SH-SY5Y (cell line): Measurements from ENCODE around the gene CHD9.

ENCODE experiments used
- GATA2 ChIP-seq: IDR thresholded peaks from 2 replicates; pipeline ENCODE4 v1.6.1; 2011; ENCODE audit warnings: mild to moderate bottlenecking, low read depth, low read length
- GATA3 ChIP-seq: IDR thresholded peaks from 2 replicates; pipeline ENCODE4 v1.6.1; 2011; ENCODE audit warnings: low read depth, mild to moderate bottlenecking, low read length, moderate library complexity

CHD9 gene

DNA sequence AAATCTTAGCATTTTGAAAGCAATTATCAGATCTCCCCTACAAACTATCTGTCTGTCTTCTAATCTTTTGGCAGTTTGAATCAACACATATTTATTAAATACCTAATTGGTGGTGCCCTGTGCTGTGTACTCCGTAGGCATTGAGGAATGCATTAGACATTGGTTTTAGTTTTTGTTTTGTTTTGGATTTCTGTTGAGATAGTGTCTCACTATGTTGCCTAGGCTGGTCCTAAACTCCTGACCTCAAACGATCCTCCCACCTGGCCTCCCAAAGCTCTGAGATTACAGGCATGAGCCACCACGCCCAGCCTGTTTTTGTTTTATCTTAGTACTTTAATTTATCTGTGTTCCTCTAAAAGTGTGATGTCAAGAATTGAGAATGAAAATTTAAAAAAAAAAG lies 254.7 kb downstream of the CHD9 start:
- no peak for TF ChIP-seq GATA2

DNA sequence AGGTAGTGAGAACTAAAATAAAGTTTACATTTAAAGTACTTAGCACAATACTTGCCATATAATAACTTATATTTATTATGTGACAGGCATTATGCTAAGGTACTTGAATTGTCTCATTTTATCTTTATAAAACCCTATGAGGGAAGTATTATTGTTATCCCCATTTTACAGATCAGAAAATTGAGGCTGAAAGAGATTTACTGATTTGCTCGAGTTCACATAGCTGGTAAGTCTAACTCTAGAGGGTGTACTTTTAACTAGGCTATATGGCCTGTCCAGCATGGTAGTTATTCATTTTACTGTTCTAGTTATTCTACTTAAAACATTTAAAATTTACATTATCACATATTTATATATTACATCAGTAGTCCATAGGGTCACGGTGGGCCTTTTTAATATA lies 266.2 kb downstream of the CHD9 start:
- TF ChIP-seq GATA2 (no peak), GATA3 (no peak)

DNA sequence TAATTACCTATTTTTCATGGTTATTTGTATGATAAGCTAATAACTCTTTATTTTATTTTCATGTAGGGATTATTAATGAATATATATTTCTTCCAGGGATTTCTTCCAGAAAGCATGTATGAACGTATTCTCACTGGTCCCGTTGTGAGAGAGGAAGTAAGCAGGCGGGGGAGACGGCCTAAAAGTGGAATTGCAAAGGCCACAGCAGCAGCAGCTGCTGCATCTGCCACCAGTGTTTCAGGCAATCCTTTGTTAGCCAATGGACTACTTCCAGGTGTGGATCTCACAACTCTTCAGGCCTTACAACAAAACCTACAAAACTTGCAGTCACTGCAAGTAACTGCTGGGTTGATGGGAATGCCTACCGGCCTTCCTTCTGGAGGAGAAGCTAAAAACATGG lies 269.1 kb downstream of the CHD9 start:
- TF ChIP-seq GATA3 (no peak), GATA2 (no peak)

GRCh38 chr16:53334581-53334980 lies 279.8 kb downstream of the CHD9 start:
- no peak for TF ChIP-seq GATA3
- no peak for TF ChIP-seq GATA2

DNA sequence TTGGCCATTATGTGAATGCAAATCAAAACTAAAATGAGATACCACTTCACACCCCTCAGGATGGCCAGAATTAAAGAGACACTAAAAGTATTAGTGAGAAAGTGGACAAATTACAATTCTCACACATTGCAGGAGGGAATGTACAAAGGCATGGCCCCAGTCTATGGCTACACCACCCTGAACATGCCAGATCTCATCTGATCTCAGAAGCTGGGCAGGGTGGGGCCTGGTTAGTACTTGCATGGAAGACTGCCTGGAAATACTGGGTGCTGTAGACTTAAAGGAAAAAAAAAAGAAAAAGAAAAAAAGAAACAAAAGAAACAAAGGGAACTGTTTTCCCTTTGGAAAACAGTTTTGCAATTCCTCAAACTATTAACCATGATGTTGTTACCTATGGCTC lies 282.5 kb downstream of the CHD9 start:
- no peak for TF ChIP-seq GATA2
- TF ChIP-seq GATA3: no peak

DNA sequence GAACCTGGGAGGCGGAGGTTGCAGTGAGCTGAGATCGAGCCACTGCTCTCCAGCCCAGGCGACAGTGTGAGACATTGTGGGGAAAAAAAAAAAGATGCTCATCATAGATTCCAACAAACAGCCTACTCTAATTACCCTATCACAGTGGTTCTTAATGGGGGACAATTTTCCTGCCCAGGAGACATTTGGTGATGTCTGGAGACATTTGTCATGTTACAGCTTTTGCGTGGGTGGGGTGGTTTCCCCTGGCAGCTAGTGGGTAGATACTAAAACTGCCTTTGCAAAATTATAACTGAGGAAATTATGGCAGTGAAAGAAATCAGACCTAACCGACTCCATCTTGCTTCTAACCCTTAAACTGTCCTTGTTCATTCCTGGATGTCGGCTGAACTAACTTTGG lies 287.0 kb downstream of the CHD9 start:
- TF ChIP-seq GATA3 (no peak), GATA2 (no peak)

- TF ChIP-seq GATA2: no peak
- no peak for TF ChIP-seq GATA3
Measured at GRCh38 chr16:53355064-53355463, 300.3 kb downstream of the CHD9 start.

- TF ChIP-seq GATA2: no peak
- TF ChIP-seq GATA3: no peak
Measured at GRCh38 chr16:53356478-53357207, 301.9 kb downstream of the CHD9 start.

- no peak for TF ChIP-seq GATA2
- TF ChIP-seq GATA3: no peak
Measured at GRCh38 chr16:53357208-53357586, 302.4 kb downstream of the CHD9 start.

- TF ChIP-seq GATA3 (no peak), GATA2 (no peak)
Measured at GRCh38 chr16:53357955-53358354, 303.2 kb downstream of the CHD9 start.

DNA sequence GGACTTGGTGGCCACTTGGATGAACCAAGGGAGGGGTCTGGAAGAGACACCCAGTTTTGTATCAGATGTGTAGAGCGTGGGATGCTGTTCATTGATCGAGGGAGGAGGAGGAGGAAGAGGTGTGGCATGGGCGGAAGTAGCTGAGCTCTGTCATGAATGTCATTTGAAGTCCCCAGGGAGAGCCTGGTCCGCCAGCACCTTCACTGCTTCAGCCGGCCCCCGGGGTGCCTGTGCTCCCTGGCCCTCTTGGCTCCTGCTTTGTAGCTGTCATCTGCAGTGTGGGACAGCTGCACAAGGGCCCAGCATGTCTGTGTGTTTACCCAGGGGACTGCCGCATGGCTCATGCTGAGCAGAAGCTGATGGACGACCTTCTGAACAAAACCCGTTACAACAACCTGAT lies 304.1 kb downstream of the CHD9 start:
- TF ChIP-seq GATA3 (no peak), GATA2 (no peak)

DNA sequence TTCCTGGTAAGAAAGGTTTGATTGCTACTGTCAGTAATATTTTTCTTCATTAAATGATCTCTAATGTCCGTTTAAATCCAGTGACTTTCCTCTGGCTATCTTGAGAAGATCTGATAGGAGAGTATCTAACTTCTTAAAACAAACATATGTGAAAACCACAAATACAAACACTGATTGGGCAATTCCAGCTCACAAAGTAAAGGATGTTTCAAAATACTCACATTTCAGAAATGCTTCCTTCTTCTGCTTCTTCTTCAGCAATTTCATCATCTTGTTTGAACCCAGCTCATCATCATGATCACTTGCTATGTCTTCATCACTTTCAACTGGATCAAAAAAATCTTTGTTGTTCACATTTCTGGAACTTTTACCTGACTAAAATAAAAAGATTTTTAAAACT lies 315.1 kb downstream of the CHD9 start:
- TF ChIP-seq GATA3: no peak
- TF ChIP-seq GATA2: no peak

DNA sequence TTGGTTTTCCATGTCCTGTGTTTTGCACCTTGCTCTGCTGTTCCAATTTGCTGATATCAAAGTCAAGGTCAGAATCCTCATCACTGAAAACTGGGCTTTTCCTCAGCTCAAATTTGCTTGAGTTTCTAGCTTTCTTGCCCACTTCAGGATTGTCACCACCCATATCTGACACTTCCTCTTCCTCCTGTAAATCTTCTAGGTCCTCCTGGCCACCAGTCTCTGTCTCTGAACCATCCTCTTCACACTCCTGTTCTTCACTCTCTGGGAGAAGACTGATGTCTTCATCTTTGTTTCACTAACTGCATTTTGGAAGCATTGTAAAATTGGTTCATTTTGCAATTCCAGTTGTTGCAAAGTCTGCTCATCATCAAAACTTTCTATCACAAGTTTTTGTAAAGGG lies 316.0 kb downstream of the CHD9 start:
- no peak for TF ChIP-seq GATA3
- TF ChIP-seq GATA2: no peak

DNA sequence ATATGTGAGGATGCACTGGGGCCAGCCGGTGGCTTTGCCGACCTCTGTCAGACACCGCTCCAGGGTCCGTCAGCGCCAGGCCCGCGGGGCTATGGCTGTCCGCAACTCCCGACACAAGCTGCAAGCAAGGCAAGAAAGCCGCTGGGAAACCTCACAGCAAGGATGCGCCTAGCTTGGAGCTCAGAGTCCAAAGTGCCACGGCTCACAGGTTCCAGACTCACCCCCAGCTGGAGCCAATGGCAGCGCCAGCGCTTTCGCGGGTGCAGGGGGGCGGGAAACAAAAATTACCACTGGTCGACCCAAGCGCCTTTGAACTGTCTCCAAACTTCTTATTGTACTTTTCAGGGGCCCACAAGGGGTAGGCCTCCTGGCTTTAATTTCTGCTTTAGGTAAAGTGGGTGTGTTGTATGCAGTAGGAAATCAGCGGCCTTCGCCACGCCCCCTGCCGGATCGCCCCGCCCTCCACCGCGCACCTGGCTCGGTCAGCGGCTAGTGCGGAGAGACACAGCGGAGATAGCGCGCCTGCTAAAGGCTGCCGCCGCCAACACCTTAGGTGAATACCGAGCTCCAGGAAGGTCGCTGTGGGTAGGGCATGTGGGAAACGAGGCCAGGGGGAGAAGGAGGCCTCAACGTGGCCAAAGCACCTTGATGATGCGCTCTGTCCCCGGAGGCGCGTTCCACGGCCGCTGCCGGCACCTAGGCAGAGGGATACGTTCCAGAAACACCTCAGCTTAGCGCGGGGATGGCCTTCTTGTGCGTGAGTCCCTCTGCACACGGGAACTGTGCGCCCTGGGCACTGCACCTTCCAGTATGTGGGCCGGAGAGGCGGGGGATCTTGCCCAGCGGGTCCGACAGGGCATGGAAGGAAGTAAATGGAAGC lies 318.4 kb downstream of the CHD9 start:
- no peak for TF ChIP-seq GATA2
- no peak for TF ChIP-seq GATA3

DNA sequence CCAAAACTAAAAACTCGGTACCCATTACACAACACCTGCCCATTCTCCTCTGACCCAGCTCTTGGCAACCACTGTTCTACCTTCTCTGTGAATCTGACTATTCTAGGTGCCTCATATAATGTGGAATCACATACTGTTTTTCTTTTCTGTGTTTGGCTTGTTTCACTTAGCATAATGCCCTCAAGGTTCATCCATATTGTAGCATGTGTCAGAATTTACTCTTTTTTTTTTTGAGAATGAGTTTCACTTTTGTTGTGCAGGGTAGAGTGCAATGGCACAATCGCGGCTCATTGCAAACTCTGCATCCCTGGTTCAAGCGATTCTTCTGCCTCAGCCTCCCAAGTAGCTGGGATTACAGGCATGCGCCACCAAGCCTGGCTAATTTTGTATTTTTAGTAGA lies 320.0 kb downstream of the CHD9 start:
- TF ChIP-seq GATA3 (no peak), GATA2 (no peak)

- TF ChIP-seq GATA2: no peak
- TF ChIP-seq GATA3: no peak
Measured at GRCh38 chr16:53378138-53378537, 323.3 kb downstream of the CHD9 start.
